CD4-positive, alpha-beta T cell treated with Interferon alpha-2 for 1 hour (primary cell): ENCODE measurements around the gene GNLY.
"Not testable (repeated sequence)": the region's sequence is repeated elsewhere in the genome, so short reads cannot be mapped to it uniquely, and the experiment has no call there.

ENCODE experiments used
- DNase-seq, 2 donors: peaks; one replicate each; pipeline ENCODE4 v3.0.0-alpha.2; 2020 to 2022

GNLY gene

GRCh38 chr2:85665264-85665937 lies 28.8 kb upstream of the GNLY start:
- DNase-seq, result no peak

- no peak for DNase-seq
Measured at GRCh38 chr2:85666016-85666415, 28.1 kb upstream of the GNLY start.

- DNase-seq, result no peak
Measured at GRCh38 chr2:85666435-85667316, 27.5 kb upstream of the GNLY start.

- no peak for DNase-seq
Measured at GRCh38 chr2:85667561-85668008, 26.6 kb upstream of the GNLY start.

- DNase-seq, result no peak
Measured at GRCh38 chr2:85668009-85668856, 25.9 kb upstream of the GNLY start, which contains the start of gene SFTPB. TSS of gene SFTPB (minus strand) at chr2:85668199. CDS start at chr2:85668183, 16 bp downstream.

GRCh38 chr2:85668857-85669142 lies 25.4 kb upstream of the GNLY start:
- DNase-seq, result no peak

DNA sequence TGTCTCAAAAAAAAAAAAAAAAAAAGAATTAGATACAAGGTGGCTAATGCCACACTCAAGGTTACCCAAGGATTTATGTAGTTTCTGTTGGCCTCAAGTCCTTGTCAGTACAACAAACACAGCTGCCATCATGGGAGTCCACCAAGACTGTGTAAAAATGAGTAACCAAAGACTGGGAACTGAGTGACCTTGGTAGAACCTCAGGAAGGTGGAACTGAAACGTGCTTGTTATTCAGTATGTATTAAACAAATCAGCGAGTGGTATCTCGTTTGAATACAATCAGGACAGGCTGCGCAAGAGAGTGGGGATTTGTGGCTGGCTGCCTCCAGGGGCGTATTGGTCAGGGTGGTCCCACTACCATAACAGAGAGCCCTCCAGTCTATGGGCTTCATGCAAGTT lies 24.6 kb upstream of the GNLY start:
- no peak for DNase-seq

- DNase-seq, result not testable (repeated sequence)
Measured at GRCh38 chr2:85670416-85670815, 23.7 kb upstream of the GNLY start.

GRCh38 chr2:85672456-85672855 lies 21.7 kb upstream of the GNLY start:
- DNase-seq, result no peak

DNA sequence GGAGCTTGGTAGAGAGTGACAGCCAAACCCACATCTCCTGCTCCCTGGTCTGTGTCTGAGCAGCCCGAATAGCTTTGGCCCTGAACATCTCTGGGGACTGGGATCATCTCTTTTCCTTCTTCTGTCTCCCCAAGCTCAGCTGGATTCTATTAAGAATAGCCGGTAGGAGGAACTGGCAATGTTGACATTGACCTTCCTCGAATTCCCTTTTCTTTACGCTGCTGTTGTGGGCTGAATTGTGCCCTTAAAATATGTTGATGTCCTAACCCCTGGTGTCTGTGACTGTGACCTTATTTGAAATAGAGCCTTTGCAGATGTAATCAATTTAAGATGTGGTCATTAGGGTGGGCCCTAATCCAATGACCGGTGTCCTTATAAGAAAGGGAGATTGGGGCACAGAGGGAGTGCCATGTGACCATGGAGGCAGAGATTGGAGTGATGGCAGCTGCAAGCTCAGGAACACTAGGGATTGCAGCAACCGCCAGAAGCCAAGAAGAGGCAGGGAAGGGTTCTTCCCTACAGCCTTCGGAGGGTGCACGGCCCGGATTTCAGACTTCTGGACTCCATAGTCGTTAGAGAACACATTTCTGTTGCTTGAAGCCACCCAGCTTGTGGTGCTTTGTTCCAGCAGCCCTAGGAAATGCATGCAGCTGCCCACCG lies 20.3 kb upstream of the GNLY start:
- DNase-seq, result no peak

DNA sequence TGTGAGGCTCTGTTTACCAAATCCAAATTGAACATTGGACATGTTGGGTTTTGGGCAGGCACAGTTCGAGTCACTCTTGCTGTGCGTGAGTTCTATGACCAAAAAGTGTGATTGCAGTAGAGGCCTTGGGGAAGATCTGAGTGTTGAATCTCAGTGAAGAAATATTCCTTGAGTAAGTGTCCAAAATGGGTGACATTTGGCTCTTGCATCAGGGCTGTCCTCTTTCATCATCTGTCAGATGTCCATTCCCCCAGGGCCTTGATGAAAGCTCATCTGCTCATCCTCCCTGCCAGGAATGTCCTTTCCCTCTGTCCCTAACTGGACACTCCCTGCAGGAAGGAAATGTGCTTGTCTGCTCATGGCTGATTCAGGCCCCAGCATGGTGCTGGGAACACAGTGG lies 19.7 kb upstream of the GNLY start:
- no peak for DNase-seq

GRCh38 chr2:85675427-85675826 lies 18.7 kb upstream of the GNLY start:
- DNase-seq, result no peak

GRCh38 chr2:85675866-85676548 lies 18.2 kb upstream of the GNLY start:
- DNase-seq, result no peak

- DNase-seq, result no peak
Measured at GRCh38 chr2:85678377-85678776, 15.8 kb upstream of the GNLY start.

DNA sequence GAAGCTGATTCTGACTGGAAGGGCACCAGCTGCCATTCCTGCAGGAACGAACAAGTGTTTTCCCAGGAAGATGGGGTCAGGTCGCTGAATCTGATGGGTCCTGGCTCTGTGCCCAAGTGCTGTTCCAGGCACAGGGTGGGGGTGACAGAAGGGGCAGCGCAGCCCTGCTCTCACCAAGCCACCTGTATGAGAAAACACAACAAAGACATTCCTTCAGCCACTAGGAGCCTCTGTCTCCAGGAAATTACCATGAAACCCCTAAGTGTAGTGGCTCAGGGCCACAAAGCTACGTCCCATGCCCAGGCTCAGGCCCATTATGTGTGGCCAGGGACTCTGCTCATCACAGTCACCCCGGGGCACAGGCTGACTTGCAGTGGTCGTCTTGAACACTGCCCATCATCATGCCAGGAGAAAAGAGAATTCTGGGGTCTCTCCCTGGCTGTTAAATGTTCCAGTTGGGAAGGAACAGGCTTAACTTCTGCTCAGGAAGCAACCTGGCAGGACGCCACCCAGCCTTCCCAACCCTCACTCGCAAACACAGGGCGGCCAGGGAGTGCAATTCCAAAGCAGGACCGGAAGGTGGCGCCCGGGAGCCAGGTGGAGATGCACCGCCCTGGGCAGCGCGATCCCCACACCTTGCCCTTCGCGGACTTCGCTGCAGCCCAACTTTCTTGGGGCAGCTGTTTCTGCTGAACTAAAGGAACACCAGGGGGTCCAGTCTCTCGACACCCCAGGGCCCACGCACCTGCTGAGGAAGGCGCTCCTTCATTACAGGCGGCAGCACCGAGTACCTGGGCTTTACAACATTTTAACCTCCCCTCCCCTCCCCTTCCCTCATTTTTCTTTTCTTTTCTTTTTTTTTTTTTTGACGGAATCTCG lies 15.1 kb upstream of the GNLY start:
- DNase-seq, result peak; percentile 66 to 75

DNA sequence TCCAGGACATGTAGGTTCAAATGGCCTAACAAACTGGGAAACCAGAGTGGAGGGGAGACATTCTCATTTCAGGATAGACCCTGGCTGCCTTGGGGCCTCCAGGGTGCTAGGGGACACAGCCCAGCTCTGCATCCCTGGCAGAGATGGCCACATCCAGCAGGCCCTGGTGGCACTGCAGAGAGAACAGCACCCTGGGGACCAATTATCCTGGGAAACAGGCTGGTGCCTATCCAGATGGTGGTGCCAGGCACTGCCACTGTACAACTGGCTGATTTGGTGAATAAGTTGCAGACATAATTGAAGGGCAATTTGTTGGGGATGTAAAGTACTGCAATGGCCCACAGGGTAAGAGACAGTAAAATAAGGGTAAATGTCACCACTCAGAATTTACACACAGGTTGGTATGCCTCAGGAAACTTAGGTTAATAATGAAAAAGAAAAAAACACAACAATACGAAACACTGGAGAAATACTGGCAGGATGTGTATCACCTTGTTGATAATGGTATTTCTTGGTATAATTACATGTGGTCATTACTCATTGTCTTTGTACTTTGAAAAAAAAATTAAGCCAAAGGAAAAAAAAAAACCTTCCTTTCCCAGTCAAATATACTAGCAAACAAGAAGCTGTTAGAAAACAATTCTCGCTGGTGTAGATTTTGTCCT lies 13.3 kb upstream of the GNLY start:
- no peak for DNase-seq

GRCh38 chr2:85681372-85681763 lies 12.8 kb upstream of the GNLY start:
- no peak for DNase-seq

GRCh38 chr2:85681776-85682175 lies 12.4 kb upstream of the GNLY start:
- no peak for DNase-seq

GRCh38 chr2:85682378-85682777 lies 11.8 kb upstream of the GNLY start:
- no peak for DNase-seq

DNA sequence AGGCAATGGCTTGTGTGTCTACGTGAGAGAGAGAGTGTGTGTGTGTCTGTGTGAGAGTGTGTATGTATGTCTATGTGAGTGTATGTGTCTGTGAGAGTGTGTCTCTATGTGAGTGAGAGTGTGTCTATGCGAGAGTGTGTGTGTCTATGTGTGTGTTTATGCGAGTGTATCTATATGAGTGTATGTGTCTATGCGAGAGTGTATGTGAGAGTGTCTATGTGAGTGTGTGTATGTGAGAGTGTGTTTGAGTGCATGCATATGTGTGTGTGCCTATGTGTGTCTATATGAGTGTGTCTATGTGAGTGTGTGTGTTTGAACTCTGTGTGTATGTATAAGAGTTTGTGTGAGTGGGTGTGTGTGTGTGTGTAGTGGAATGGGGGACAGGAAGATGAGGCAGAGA lies 9.8 kb upstream of the GNLY start:
- no peak for DNase-seq

DNA sequence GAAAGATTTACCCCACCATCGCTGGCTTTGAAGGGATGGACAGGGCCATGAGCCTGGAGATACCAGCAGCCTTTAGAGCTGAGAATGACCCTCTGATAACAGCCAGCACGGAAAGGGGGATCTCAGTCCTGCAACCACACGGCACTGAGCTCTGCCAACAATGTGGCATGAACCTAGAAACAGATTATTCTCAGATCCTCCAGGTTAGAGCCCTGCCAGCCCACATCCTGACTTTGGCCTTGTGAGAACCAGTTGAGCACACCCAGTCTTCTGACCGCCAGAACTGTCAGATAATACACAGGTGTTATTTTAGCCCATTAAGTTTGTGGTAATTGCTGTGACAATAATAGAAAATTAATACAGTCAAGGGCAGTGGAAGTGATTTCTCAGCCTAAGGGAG lies 9.4 kb upstream of the GNLY start:
- no peak for DNase-seq
